OCI-LY7 (cell line): ENCODE measurements around the gene NTPCR. TPM values are rescaled to one million over a fixed set of nuclear protein-coding genes. Genes with fewer than 3 reads are reported as not detected.

ENCODE experiments used
- BruUV-seq: library from RNA; stranded (reverse); fragments of 400-500 nt; replicated peaks from 2 replicates; lab custom pipeline; 2021; lab: Mats Ljungman, UMichigan
- CTCF ChIA-PET: fragments of 300-600 bp; sonication (Branson Sonifier 250); formaldehyde crosslinking; loops from one replicate; lab custom pipeline; 2022; ENCODE audit warnings: antibody characterized with exemption; ENCODE audit not compliant: unreplicated experiment; lab: Charles Lee
- POLR2A ChIA-PET: fragments of 300-600 bp; sonication (Branson Sonifier 250); formaldehyde crosslinking; loops from one replicate; lab custom pipeline; 2022; ENCODE audit warnings: antibody characterized with exemption; lab: Charles Lee
- DNase-seq: peaks from one replicate; pipeline ENCODE4 v3.0.0-alpha.2; 2015; ENCODE audit warnings: low spot score
- H2AFZ ChIP-seq: fragments of 200-600 bp; sonication (generic), shearing (Covaris generic); 2 replicates; pipeline ENCODE4 v1.6.1; 2014; ENCODE audit warnings: mild to moderate bottlenecking, antibody characterized with exemption, low read length, moderate library complexity
- H3K27ac ChIP-seq: fragments of 200-600 bp; sonication (generic); 2 replicates; pipeline ENCODE4 v1.5.1; 2014; ENCODE audit warnings: mixed run types, low read depth, mild to moderate bottlenecking, moderate library complexity, low read length, inconsistent platforms; ENCODE audit not compliant: poor library complexity, severe bottlenecking
- H3K36me3 ChIP-seq: fragments of 200-600 bp; sonication (generic); 2 replicates; pipeline ENCODE4 v1.6.1; 2014; ENCODE audit warnings: mild to moderate bottlenecking, antibody characterized with exemption, low read length, moderate library complexity, mixed read lengths; ENCODE audit not compliant: insufficient read depth
- H3K4me1 ChIP-seq: fragments of 200-600 bp; sonication (generic); 2 replicates; pipeline ENCODE4 v1.5.1; 2014; ENCODE audit warnings: mild to moderate bottlenecking, low read length; ENCODE audit not compliant: insufficient read depth, poor library complexity, severe bottlenecking
- H3K4me2 ChIP-seq: fragments of 200-600 bp; sonication (generic); 2 replicates; pipeline ENCODE4 v1.6.1; 2014; ENCODE audit warnings: mild to moderate bottlenecking, low read length
- H3K4me3 ChIP-seq: fragments of 200-600 bp; sonication (generic); 2 replicates; pipeline ENCODE4 v1.5.1; 2014; ENCODE audit warnings: mild to moderate bottlenecking, low read depth, low read length; ENCODE audit not compliant: poor library complexity, severe bottlenecking
- H3K79me2 ChIP-seq: fragments of 200-600 bp; sonication (generic); 2 replicates; pipeline ENCODE4 v1.6.1; 2016; ENCODE audit warnings: low read depth, mild to moderate bottlenecking, low read length, moderate library complexity, mixed read lengths; ENCODE audit not compliant: insufficient read depth
- H3K9me2 ChIP-seq: fragments of 200-600 bp; sonication (generic); 2 replicates; pipeline ENCODE4 v1.6.1; 2016; ENCODE audit warnings: mild to moderate bottlenecking, low read length, mixed read lengths; ENCODE audit not compliant: insufficient read depth
- H3K9me3 ChIP-seq: fragments of 200-600 bp; sonication (generic); 2 replicates; pipeline ENCODE4 v1.6.1; 2014; ENCODE audit warnings: mild to moderate bottlenecking, mixed run types, low read length, mixed read lengths
- H4K20me1 ChIP-seq: fragments of 200-600 bp; sonication (generic); 2 replicates; pipeline ENCODE4 v1.6.1; 2014; ENCODE audit warnings: mild to moderate bottlenecking, antibody characterized with exemption, low read length, moderate library complexity, mixed read lengths; ENCODE audit not compliant: insufficient read depth
- EZH2phosphoT487 ChIP-seq: fragments of 200-600 bp; sonication (generic); IDR thresholded peaks from 2 replicates; pipeline ENCODE4 v1.6.1; 2018; ENCODE audit warnings: low read depth, borderline replicate concordance, mild to moderate bottlenecking, mixed run types, antibody characterized with exemption, low read length, moderate library complexity, mixed read lengths
- intact Hi-C: fragments of 100-400 bp; cut with micrococcal nuclease; formaldehyde crosslinking; loops from one replicate; pipeline ENCODE4 v1.10.0; 2022; ENCODE audit not compliant: unreplicated experiment
- total RNA-seq, 2 experiments: library from RNA; depleted of rRNA in 1 of 2; stranded (reverse); fragments of >200 nt in 1 of 2; shearing (Covaris generic) in 1 of 2; gene quantifications; 2 replicates each; pipeline ENCODE4 v1.2.3, GENCODE V29; 2014 to 2022
- TF ChIP-seq, protein P1 (sequence below): fragments of 200-600 bp; sonication (generic); conservative IDR thresholded peaks from 2 replicates; pipeline ENCODE4 v1.5.1; 2014; ENCODE audit warnings: mild to moderate bottlenecking, antibody characterized with exemption, low read length, moderate library complexity, mixed read lengths

Gene NTPCR
- total RNA-seq, 2 experiments from 2014 or later = 17.3 to 39.1 TPM

DNA sequence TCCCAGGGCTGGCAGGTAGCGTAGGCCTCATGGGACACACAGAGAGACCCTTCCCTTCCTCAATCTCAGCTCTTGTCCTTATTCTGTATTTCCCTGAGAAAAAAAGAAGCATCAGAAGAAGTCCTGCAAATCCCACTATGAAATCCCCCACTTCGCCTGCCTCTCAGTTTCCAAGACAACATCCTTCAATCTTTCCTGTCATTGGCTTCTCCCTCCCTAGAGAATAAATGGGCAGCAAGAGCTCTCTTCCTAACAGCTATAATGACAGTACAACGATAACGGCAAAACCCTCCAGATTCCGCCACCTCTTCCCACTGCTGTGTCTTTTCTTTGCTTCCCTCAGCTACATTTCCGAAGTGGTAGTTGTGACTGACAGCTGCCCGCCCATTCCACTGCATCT is 41.6 kb upstream of the NTPCR start:
- Histone ChIP-seq H3K27ac (no peak overlapping the region), H2AFZ (no peak overlapping the region), H4K20me1 (no peaks in the 10 kb centered on the region), H3K9me2 (no peaks in the 10 kb centered on the region), H3K4me2 (no peak overlapping the region), H3K9me3 (no peaks in the 10 kb centered on the region), H3K4me1 (no peaks in the 10 kb centered on the region), H3K4me3 (no peak overlapping the region), H3K36me3 (no peaks in the 10 kb centered on the region), H3K79me2 (no peaks in the 10 kb centered on the region)
- BruUV-seq = no TSS peak
- TF ChIP-seq EZH2phosphoT487 = no peak
- ChIA-PET CTCF (no interaction called here), POLR2A (no interaction called here)
- intact Hi-C loops = no loop called here
- no peak for DNase-seq

DNA sequence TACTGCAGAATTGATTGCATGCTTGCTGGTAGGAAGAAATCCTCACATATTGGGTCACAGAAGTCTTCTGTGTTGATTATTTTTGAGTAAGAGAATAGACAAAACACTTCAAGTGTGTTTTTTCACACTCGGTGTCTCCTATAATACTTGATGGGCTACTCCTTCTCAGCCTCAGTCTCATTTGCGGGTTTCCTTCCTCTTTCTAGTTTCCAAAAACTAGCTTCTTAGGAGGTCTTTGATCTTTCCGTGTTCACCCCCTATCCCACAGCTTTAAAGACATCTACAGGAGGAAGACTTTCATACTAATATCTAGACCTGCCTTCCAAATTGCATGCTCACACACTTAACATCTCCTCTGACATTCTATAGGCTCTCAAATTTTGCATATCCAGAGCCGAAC is 40.7 kb upstream of the NTPCR start:
- no peak overlapping the region for H3K4me3 ChIP-seq
- H3K9me3 ChIP-seq = no peaks in the 10 kb centered on the region
- CTCF ChIA-PET = no interaction called here
- H3K36me3 ChIP-seq = no peaks in the 10 kb centered on the region
- H3K9me2 ChIP-seq = no peaks in the 10 kb centered on the region
- intact Hi-C loops = no loop called here
- H3K79me2 ChIP-seq = no peaks in the 10 kb centered on the region
- no peak overlapping the region for H3K27ac ChIP-seq
- TF ChIP-seq, protein P1, sequence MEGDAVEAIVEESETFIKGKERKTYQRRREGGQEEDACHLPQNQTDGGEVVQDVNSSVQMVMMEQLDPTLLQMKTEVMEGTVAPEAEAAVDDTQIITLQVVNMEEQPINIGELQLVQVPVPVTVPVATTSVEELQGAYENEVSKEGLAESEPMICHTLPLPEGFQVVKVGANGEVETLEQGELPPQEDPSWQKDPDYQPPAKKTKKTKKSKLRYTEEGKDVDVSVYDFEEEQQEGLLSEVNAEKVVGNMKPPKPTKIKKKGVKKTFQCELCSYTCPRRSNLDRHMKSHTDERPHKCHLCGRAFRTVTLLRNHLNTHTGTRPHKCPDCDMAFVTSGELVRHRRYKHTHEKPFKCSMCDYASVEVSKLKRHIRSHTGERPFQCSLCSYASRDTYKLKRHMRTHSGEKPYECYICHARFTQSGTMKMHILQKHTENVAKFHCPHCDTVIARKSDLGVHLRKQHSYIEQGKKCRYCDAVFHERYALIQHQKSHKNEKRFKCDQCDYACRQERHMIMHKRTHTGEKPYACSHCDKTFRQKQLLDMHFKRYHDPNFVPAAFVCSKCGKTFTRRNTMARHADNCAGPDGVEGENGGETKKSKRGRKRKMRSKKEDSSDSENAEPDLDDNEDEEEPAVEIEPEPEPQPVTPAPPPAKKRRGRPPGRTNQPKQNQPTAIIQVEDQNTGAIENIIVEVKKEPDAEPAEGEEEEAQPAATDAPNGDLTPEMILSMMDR = no peak
- no peak for TF ChIP-seq EZH2phosphoT487
- no TSS peak for BruUV-seq
- H4K20me1 ChIP-seq = no peaks in the 10 kb centered on the region
- no peaks in the 10 kb centered on the region for H3K4me1 ChIP-seq
- no peak overlapping the region for H3K4me2 ChIP-seq
- H2AFZ ChIP-seq = no peak overlapping the region
- no peak for DNase-seq
- POLR2A ChIA-PET = interaction anchor here (0.6 to 1.1 kb wide), 2 partner anchors 13 to 35 kb away, joined by 3 read pairs; no protein-coding TSS in a partner anchor

DNA sequence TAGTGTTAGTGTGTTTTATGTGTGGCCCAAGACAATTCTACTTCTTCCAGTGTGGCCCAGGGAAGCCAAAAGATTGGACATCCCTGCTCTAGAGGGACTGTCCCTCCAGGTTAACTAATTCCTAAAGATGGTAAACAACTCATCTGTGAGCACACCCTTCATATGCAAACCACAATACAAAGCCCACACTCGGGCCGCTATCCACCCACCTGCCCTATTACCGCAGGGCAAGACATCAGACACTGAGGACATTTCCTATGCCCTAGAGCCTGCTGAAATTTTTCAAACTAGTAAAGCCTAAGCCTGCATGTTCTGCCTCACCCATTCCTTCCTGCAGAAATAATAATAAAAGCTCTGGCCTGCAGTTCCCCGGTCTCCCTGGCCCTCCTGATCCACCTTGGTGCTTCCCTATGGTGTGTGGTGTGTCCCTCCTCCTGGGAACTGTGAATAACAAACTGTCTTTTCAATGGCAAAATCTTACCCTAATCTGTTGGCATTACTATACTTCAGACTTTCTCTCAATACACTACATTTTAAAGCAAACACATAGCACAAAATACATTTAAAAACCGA is 39.3 kb upstream of the NTPCR start:
- Histone ChIP-seq H3K4me2 (no peak overlapping the region), H4K20me1 (no peaks in the 10 kb centered on the region), H3K9me3 (no peaks in the 10 kb centered on the region), H3K4me3 (no peak overlapping the region), H3K9me2 (no peaks in the 10 kb centered on the region), H3K4me1 (no peaks in the 10 kb centered on the region), H2AFZ (no peak overlapping the region), H3K27ac (no peak overlapping the region), H3K36me3 (no peaks in the 10 kb centered on the region), H3K79me2 (no peaks in the 10 kb centered on the region)
- intact Hi-C loops = no loop called here
- ChIA-PET CTCF (no interaction called here), POLR2A (interaction anchor here (1.1 kb wide), 1 partner anchor 14 kb away, joined by 3 read pairs; no protein-coding TSS in a partner anchor)
- BruUV-seq = no TSS peak
- DNase-seq = no peak
- no peak for TF ChIP-seq EZH2phosphoT487
- TF ChIP-seq, protein P1 = no peak
